ENCODE data around the gene RIMBP2.

GRCh38 chr12:130636370-130636769 lies 79.7 kb downstream of the RIMBP2 start:
- TF ChIP-seq CTCF (conservative IDR thresholded peaks at IDR 0.05 in 1 of 2, IDR thresholded peaks at IDR 0.05 in 1 of 2; ENCODE audit: low read depth in 1 of 2, low read length in 2 of 2) (no peak), EZH2 (IDR thresholded peaks at IDR 0.05; ENCODE audit: low read length, missing control alignments) (no peak)

Data from fibroblast of lung (primary cell).